Adrenal gland (tissue), 12 donors: ENCODE data around the gene MYO7A. TPM values are rescaled to one million over a fixed set of nuclear protein-coding genes. Genes with fewer than 3 reads are reported as not detected.

Experiments
- DNase-seq, 7 donors: peaks; one replicate each; pipeline ENCODE4 v3.0.0-alpha.2; 2019 to 2020
- H3K27ac ChIP-seq, 5 donors: fragments of 200-600 bp; sonication (generic) in 4 of 5; 1 replicate in 3 of 5; 2 replicates in 2 of 5; pipeline versions ENCODE4 v1.5.1 to v1.8.0; 2016 to 2020; ENCODE audit warnings: mild to moderate bottlenecking in 1 of 5
- H3K27me3 ChIP-seq: fragments of 200-600 bp; 2 replicates; pipeline ENCODE4 v1.8.0; 2021
- H3K36me3 ChIP-seq, 2 donors: fragments of 200-600 bp; replicated peaks in 1 of 2; 1 replicate in 1 of 2; 2 replicates in 1 of 2; pipeline versions ENCODE4 v1.5.1 to v1.8.0; 2018 to 2022
- H3K4me1 ChIP-seq, 2 donors: fragments of 200-600 bp; replicated peaks in 1 of 2; 1 replicate in 1 of 2; 2 replicates in 1 of 2; pipeline versions ENCODE4 v1.5.1 to v1.8.0; 2018 to 2021
- H3K4me3 ChIP-seq, 4 donors: fragments of 200-600 bp; sonication (generic) in 3 of 4; one replicate each; pipeline ENCODE4 v1.5.1; 2016 to 2018
- H3K9me3 ChIP-seq, 3 donors: fragments of 200-600 bp; sonication (generic) in 1 of 3; replicated peaks in 1 of 3; 1 replicate in 2 of 3; 2 replicates in 1 of 3; pipeline versions ENCODE4 v1.5.1 to v1.8.0; 2016 to 2021
- CTCF ChIP-seq, 6 experiments: fragments of 450-650 bp in 4 of 6; fragments of 200-600 bp in 2 of 6; sonication (generic) in 1 of 6; IDR thresholded peaks; 1 replicate in 5 of 6; 2 replicates in 1 of 6; pipeline versions ENCODE4 v1.5.1 to v1.8.0; 2016 to 2021; ENCODE audit warnings: antibody characterized with exemption in 6 of 6, mild to moderate bottlenecking in 2 of 6, moderate library complexity in 1 of 6
- POLR2A ChIP-seq, 2 donors: fragments of 450-650 bp; IDR thresholded peaks; one replicate each; pipeline ENCODE4 v1.6.1; 2017; ENCODE audit warnings: antibody characterized with exemption in 2 of 2, mild to moderate bottlenecking in 2 of 2, moderate library complexity in 1 of 2
- WGBS, 4 donors: extraction: QIAGEN DNeasy Blood & Tissue Kit in 2 of 4; methylation state at CpG; one replicate each; pipeline versions ENCODE4 v1.1.5 to v1.1.7; 2013 to 2017; 5-methylcytosine and 5-hydroxymethylcytosine counted together
- intact Hi-C, 2 donors: fragments of 100-400 bp; cut with DNase I; formaldehyde crosslinking; loops; one replicate each; pipeline versions ENCODE4 v1.14.1 to v1.15.0; 2022 to 2023
- polyA plus RNA-seq, 3 donors: library from polyadenylated mRNA; stranded (reverse); fragments of 200-250 nt in 2 of 3; fragments of 350-450 nt in 1 of 3; fragmentation: Illumina TruSeq in 1 of 3; extraction: RNeasy Lipid Tissue Mini Kit (QIAGEN cat#74804) in 1 of 3; gene quantifications; one replicate each; pipeline ENCODE4 v1.2.3, GENCODE V29; 2013 to 2014
- total RNA-seq, 9 donors: library from RNA; depleted of rRNA in 4 of 9; stranded (reverse); fragments of >200 nt in 4 of 9; fragments of 120-200 nt in 1 of 9; fragmentation: NEBNext Ultra II Directional in 1 of 9; extraction: Animal tissue kit (Norgen Biotek cat#: 25700) in 1 of 9; gene quantifications; one replicate each; pipeline versions ENCODE4 v1.1.0 to v1.2.4, GENCODE V29; 2013 to 2023
- donor health status: healthy with polysubstance abuse.
- donor health status: Bipolar disorder and iron deficiency.
- donor health status: DM: yes; HTN: yes; CAD: no.
- donor health status: DM: no; HTN: no; CAD: no.
- donor health status: DM: no; HTN: no; CAD: no.
- donor health status: DM: yes; HTN: yes; CAD: no.

MYO7A gene
- total and polyA plus RNA-seq, 12 donors = 5.5 to 175 (median 91.6) TPM

DNA sequence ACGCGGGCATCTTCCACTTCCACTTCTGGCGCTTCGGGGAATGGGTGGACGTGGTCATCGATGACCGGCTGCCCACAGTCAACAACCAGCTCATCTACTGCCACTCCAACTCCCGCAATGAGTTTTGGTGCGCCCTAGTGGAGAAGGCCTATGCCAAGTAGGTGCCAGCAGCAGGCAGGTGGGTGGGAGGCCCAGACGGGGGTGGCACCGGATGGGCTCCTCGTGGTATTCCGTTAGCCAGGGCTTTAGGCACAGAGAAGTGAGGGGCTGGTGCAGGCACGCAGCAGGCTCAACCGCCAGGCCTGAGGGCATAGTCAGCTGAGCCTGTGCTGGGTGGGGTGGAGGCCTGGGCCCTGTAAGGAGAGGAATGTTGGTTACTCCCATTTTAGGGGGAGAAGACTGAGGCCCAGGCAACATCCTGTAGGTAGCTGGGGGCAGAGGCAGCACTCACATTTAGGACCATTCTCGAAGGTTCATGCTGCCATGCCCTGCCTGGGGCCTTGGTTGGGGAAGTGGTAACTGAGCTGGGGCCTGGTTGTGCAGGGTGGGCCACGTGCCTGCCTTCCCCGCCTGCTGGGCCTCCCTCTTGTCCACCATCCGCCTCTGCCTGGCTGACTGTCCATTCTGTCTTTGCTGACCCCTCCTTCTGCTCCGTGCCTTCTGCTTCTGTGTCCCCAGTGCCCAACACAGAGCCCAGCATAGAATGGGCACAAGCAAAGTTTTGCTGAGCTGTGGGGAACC lies 15.2 kb upstream of the MYO7A start:
- no peak overlapping the region for H3K4me3 ChIP-seq
- no peak overlapping the region for H3K27ac ChIP-seq
- peaks cover 32 to 36% of the 10 kb centered on the region in 2 donors for H3K4me1 ChIP-seq
- H3K9me3 ChIP-seq = no peaks in the 10 kb centered on the region
- no peaks in the 10 kb centered on the region for H3K27me3 ChIP-seq
- H3K36me3 ChIP-seq = no peaks in the 10 kb centered on the region
- no peak for DNase-seq
- 87 to 96% (median 94%) methylated on average over 13 to 20 of the region's 20 CpGs for WGBS, 4 donors
- intact Hi-C loops = loop anchor here in 1 of 2 donors (5.0 kb wide), 1 partner anchor 66 kb away; no protein-coding TSS in a partner anchor
- no peak for TF ChIP-seq POLR2A (IDR thresholded peaks at IDR 0.05)
- no peak for TF ChIP-seq CTCF (IDR thresholded peaks at IDR 0.05)

DNA sequence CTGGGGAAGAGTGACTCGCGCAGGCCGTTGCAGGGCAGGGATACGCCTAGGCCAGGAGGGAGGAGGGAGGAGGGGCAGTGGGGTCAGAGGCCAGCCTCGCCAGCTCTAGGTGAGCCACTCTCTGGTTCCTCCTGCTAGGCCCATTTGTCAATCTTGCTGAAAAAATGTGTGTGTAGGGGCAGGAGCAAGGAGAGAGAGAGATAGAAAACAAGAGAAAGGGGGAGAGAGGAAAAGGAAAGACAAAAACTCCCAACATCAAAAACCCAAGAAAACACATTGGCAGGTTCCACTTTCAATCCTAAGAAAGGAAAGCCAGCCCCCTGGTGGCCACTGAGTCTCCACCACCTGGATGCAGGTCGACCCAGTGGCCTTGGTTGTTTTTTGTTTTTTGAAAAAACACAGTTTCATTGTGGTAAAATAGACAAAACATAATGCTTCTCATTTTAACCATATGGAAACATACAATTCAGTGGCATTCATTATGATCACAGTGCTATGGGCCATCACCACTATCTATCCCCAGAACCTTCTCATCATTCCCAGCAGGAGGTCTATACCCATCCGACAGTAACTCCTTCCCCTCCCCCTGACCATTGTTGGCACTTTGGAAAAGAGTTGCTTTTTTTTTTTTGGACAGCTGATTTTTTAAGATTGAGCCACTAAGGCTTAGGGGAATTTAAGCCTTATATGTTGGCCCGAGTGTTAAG lies 14.5 kb upstream of the MYO7A start:
- Histone ChIP-seq H3K27ac (no peak overlapping the region), H3K27me3 (no peaks in the 10 kb centered on the region), H3K9me3 (no peaks in the 10 kb centered on the region), H3K36me3 (no peaks in the 10 kb centered on the region), H3K4me3 (no peak overlapping the region), H3K4me1 (peaks cover 25 to 28% of the 10 kb centered on the region in 2 donors)
- intact Hi-C loops = loop anchor here in 1 of 2 donors (5.0 kb wide), 1 partner anchor 66 kb away; no protein-coding TSS in a partner anchor
- WGBS, 4 donors = 53 to 71% (median 61%) methylated on average over 8 of the region's 8 CpGs
- TF ChIP-seq CTCF (IDR thresholded peaks at IDR 0.05) (peak; percentile 32 to 66 (median 45)), POLR2A (IDR thresholded peaks at IDR 0.05) (no peak)
- peak in 5 of 7 donors; percentile 59 to 77 (median 70) for DNase-seq

GRCh38 chr11:77114089-77114463 lies 14.0 kb upstream of the MYO7A start:
- WGBS, 4 donors = 87 to 96% (median 93%) methylated on average over 4 to 13 of the region's 13 CpGs
- peaks cover 20 to 23% of the 10 kb centered on the region in 2 donors for H3K4me1 ChIP-seq
- no peak overlapping the region for H3K4me3 ChIP-seq
- no peak for DNase-seq
- no peaks in the 10 kb centered on the region for H3K9me3 ChIP-seq
- H3K27me3 ChIP-seq = no peaks in the 10 kb centered on the region
- intact Hi-C loops = loop anchor here in 1 of 2 donors (5.0 kb wide), 1 partner anchor 67 kb away; no protein-coding TSS in a partner anchor
- no peak overlapping the region for H3K27ac ChIP-seq
- TF ChIP-seq CTCF (IDR thresholded peaks at IDR 0.05) (no peak), POLR2A (IDR thresholded peaks at IDR 0.05) (no peak)
- no peaks in the 10 kb centered on the region for H3K36me3 ChIP-seq

GRCh38 chr11:77115181-77115611 lies 12.8 kb upstream of the MYO7A start:
- WGBS, 4 donors = 96 to 98% (median 97%) methylated on average over 8 to 16 of the region's 16 CpGs
- no peak for DNase-seq
- intact Hi-C loops = no loop called here

More at GRCh38 chr11:77115181-77115611, 12.8 kb upstream of the MYO7A start:
- Histone ChIP-seq H3K36me3 (no peaks in the 10 kb centered on the region), H3K9me3 (no peaks in the 10 kb centered on the region), H3K4me3 (no peak overlapping the region), H3K27ac (no peak overlapping the region), H3K4me1 (peaks cover 8 to 12% of the 10 kb centered on the region in 2 donors), H3K27me3 (no peaks in the 10 kb centered on the region)
- no peak for TF ChIP-seq POLR2A (IDR thresholded peaks at IDR 0.05)
- peak in 1 of 6 experiments; percentile 5 for TF ChIP-seq CTCF (IDR thresholded peaks at IDR 0.05)
